Measurements from ENCODE around the gene PROSER2.

The PROSER2 gene

GRCh38 chr10:11861341-11861740 lies 38.2 kb downstream of the PROSER2 start:
- no peak for TF ChIP-seq EZH2phosphoT487 (IDR thresholded peaks at IDR 0.05; ENCODE audit: borderline replicate concordance, low read length)
- no peak for TF ChIP-seq CTCF (IDR thresholded peaks at IDR 0.05; ENCODE audit: low read depth, low read length, poor library complexity, severe bottlenecking)
- H3K4me2 ChIP-seq (ENCODE audit: low read length), result no peak overlapping the region
- no peaks in the 10 kb centered on the region for H3K9me3 ChIP-seq (ENCODE audit: control insufficient read depth, insufficient read depth, low read length)
- H3F3A ChIP-seq (ENCODE audit: control insufficient read depth, insufficient read depth), result no peaks in the 10 kb centered on the region
- peaks cover 12% of the 10 kb centered on the region for H3K4me1 ChIP-seq (ENCODE audit: control insufficient read depth, low read length)
- no peaks in the 10 kb centered on the region for H4K20me1 ChIP-seq (ENCODE audit: control insufficient read depth, insufficient read depth, low read depth, low read length)
- H3K27ac ChIP-seq (ENCODE audit: low read depth, low read length), result no peak overlapping the region
- H3K4me3 ChIP-seq (ENCODE audit: low read length), result no peak overlapping the region
- H3K79me2 ChIP-seq (ENCODE audit: control insufficient read depth, low read length), result no peaks in the 10 kb centered on the region
- H3K36me3 ChIP-seq (ENCODE audit: control insufficient read depth, low read length), result no peaks in the 10 kb centered on the region
- H3K27me3 ChIP-seq (ENCODE audit: control insufficient read depth, low read length), result no peaks in the 10 kb centered on the region
- no peaks in the 10 kb centered on the region for H3K9me2 ChIP-seq (replicated peaks; ENCODE audit: control insufficient read depth, low read length)

DNA sequence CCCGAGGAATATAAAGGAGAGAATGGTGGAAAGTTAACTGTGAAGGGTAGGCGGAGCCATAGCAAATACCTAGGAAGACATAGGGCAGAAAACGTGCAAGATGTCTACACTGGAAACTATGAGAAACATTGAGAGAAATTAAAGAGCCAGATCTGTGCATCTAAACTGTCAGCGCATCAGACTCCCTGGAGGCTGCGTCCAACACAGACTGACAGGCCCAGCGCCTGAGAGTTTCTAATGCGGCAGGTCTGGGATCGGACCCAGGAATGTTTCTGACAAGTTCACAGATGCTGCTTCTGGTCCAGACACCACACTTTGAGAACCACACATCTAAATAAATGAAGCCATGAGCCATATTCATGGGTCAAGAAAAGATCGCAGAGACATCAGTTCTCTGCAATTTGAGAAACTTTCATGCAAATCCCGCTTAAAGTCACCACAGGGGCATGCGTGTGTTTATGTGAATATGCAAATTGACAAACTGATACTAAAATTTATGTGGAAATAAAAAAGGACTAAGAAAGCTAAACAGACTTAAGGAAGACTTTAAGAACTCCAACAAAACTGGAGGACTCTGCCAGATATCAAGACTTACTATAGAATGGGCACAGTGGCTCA lies 38.8 kb downstream of the PROSER2 start:
- Histone ChIP-seq H3F3A (ENCODE audit: control insufficient read depth, insufficient read depth) (no peaks in the 10 kb centered on the region), H3K27me3 (ENCODE audit: control insufficient read depth, low read length) (no peaks in the 10 kb centered on the region), H3K27ac (ENCODE audit: low read depth, low read length) (no peak overlapping the region), H4K20me1 (ENCODE audit: control insufficient read depth, insufficient read depth, low read depth, low read length) (no peaks in the 10 kb centered on the region), H3K9me3 (ENCODE audit: control insufficient read depth, insufficient read depth, low read length) (no peaks in the 10 kb centered on the region), H3K36me3 (ENCODE audit: control insufficient read depth, low read length) (no peaks in the 10 kb centered on the region), H3K4me1 (ENCODE audit: control insufficient read depth, low read length) (peaks cover 12% of the 10 kb centered on the region), H3K9me2 (replicated peaks; ENCODE audit: control insufficient read depth, low read length) (no peaks in the 10 kb centered on the region), H3K4me3 (ENCODE audit: low read length) (no peak overlapping the region), H3K4me2 (ENCODE audit: low read length) (no peak overlapping the region), H3K79me2 (ENCODE audit: control insufficient read depth, low read length) (no peaks in the 10 kb centered on the region)
- TF ChIP-seq EZH2phosphoT487 (IDR thresholded peaks at IDR 0.05; ENCODE audit: borderline replicate concordance, low read length) (no peak), CTCF (IDR thresholded peaks at IDR 0.05; ENCODE audit: low read depth, low read length, poor library complexity, severe bottlenecking) (no peak)

- no peak for TF ChIP-seq CTCF (IDR thresholded peaks at IDR 0.05; ENCODE audit: low read depth, low read length, poor library complexity, severe bottlenecking)
- Histone ChIP-seq H3F3A (ENCODE audit: control insufficient read depth, insufficient read depth) (no peaks in the 10 kb centered on the region), H3K79me2 (ENCODE audit: control insufficient read depth, low read length) (no peaks in the 10 kb centered on the region), H3K27ac (ENCODE audit: low read depth, low read length) (no peak overlapping the region), H3K9me3 (ENCODE audit: control insufficient read depth, insufficient read depth, low read length) (no peaks in the 10 kb centered on the region), H3K4me2 (ENCODE audit: low read length) (peak overlapping the region; percentile 42), H3K4me3 (ENCODE audit: low read length) (peak overlapping the region; percentile 8), H3K9me2 (replicated peaks; ENCODE audit: control insufficient read depth, low read length) (no peaks in the 10 kb centered on the region), H3K27me3 (ENCODE audit: control insufficient read depth, low read length) (no peaks in the 10 kb centered on the region), H3K4me1 (ENCODE audit: control insufficient read depth, low read length) (peaks cover 12% of the 10 kb centered on the region), H3K36me3 (ENCODE audit: control insufficient read depth, low read length) (no peaks in the 10 kb centered on the region), H4K20me1 (ENCODE audit: control insufficient read depth, insufficient read depth, low read depth, low read length) (no peaks in the 10 kb centered on the region)
These were observed 40.4 kb downstream of the PROSER2 start for GRCh38 chr10:11863353-11864109.
